Medulla oblongata (tissue), 1 donor: ENCODE data around the gene MYO1D.
"Not testable (repeated sequence)": the region's sequence is repeated elsewhere in the genome, so short reads cannot be mapped to it uniquely, and the experiment has no call there.

Experiments
- DNase-seq: peaks from one replicate; pipeline ENCODE4 v3.0.0-alpha.2; 2015; ENCODE audit errors: extremely low spot score

MYO1D gene

DNA sequence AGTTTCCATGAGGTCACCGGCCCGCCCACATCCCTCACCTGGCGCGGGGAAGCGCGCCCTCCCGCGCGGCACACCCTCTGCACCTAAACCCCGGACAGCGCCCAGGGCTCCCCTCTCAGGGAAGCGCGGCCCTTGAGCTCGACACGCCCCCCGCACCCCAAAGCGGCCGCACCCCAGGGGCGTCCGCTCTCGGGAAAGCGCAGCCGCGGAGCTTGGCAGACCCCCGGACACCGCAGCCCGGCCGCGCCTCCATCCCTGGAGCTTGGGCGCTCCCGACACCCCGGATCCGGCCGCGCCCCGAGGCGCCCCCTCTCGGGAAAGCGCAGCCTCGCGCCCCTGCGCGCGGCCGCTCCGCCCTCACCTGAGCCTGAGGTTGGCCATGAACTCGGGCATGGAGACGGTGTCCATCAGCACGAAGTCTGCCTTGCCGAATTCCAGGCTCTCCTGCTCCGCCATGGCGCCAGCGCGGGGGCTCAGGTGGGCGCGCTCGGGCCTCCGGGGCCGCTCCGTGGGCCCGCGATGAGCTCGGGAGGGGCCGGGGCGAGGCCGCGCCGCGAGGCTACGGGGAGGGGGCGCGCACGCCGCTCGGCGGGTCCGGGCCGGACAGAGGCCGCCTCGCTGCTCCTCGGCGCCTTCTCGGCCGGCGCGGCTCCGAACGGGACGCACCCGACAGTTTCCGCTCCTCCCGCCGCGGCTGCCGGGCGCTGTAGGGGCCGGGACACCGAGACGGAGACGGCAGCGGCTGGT lies at the start of gene MYO1D:
TSS of gene MYO1D (minus strand) at position 708 of the 747 bp plus-strand sequence. CDS start at position 456, 252 bp downstream.
- peak; percentile 40 for DNase-seq

DNA sequence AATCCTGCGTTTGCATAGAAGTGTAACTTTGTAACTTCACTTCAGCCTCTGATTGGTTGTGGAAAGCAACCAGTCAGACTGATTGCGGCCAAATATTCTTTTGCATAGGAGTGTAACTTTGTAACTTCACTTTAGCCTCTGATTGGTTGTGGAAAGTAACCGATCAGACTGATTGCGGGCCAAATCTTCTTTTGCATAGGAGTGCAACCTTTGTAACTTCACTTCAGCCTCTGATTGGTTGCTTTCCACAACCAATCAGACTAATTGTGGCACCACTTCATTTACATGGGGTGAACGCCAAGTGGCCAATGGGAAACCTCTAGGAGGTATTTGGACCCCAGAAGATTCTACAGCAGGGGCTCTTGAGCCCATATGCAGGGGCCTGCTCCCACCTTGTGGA lies 49.3 kb upstream of the MYO1D start:
- DNase-seq, result no peak

DNA sequence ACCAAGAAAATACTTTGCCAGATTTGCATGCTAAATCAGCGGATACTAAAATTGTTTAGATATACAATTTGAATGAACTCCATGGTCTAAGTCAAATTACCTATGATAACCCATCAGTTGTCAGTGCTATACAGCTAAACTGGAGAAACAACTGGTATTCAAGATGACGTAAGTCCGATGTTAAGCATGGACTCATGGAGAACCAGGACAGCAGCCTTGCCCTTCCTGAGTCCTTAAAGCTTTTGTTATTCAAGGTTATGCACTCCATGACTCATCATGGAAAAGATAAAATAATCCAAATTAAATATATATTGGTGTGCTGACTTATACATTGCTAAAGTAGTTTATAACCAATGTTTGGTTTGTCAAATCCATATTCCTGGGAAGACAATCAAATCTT lies 47.0 kb upstream of the MYO1D start:
- not testable (repeated sequence) for DNase-seq

DNA sequence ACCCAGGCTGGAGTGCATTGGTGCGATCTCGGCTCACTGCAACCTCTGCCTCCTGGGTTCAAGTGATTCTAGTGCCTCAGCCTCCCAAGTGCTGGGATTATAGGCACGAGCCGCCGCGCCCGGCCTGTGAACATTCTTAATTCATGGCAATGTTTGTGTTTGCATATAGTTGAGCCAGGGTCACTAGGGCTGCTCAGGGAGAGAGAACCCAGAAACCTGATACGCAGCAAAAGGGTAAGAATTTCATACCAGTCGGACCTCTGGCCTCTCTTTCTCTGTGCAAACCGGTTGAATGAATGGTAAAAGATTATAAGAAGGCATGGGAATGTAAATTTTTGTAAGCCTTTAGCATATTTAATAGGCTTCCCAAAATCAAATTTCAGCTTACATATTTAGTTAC lies 44.1 kb upstream of the MYO1D start:
- DNase-seq, result no peak

DNA sequence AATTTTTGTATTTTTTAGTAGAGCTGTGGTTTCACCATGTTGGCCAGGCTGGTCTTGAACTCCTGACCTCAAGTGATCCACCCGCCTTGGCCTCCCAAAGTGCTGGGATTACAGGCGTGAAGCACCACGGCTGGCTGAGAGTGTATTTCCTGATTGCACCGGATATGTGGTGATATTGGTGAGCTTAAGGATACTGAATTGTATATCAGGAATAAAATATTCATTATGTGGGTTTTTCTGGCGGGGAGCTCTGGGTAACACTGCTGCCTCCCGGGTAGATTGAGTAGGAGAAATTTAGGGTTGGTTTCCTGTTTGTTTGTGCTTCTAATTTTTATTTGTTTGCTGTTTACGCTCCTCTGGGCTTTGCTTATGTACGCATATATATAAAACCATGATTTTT lies 43.4 kb upstream of the MYO1D start:
- no peak for DNase-seq

DNA sequence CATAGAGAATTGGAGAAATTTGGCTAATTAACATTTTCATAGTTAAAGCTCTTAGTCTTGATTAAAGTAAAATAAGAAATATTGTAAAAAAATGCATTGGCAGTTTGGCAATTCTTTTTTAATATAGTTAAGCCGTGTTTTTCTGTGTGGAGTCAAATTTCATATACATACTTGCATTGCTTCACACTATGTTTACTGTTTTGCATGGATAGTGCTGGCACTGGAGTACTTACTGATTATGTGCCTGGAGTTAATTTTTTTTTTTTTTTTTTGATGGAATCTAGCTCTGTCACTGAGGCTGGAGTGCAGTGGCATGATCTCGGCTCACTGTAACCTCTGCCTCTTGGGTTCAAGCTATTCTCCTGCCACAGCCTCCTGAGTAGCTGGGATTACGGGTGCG lies 43.0 kb upstream of the MYO1D start:
- DNase-seq, result not testable (repeated sequence)

DNA sequence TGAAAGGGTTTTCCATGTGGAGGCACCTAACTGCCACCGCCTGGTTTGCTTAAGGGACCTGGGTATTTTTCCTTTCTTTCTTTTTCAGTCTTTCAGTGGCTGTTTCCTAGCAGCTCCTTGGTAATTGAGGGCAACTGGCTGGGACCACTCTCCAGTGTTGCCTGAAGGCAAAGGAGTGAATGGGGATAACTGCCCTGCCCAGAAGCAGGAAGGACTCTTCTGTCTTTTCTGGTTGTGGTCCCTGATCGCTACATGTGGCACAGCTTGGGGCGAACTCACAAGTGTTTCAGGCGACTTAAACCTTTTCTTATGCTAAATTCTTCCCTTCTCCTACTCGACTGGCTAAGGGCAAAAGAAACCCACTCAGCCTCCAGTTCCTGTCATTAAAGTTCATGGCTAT lies 40.9 kb upstream of the MYO1D start:
- no peak for DNase-seq

DNA sequence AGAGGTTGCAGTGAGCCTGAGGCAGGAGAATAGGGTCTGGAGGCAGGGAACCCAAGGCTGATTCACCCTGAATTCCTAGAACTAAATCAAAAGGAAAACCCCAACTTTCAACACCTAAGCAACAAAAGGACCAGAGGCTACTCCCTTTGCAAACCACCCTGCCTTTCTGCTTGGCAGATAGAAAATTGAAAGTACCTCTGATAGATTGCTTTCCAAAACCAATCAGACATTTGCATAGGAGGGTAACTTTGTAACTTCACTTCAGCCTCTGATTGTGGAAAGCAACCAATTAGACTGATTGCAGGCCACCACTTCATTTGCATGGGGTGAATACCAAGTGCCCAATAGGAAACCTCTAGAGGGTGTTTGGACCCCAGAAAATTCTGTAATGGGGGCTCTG lies 40.2 kb upstream of the MYO1D start:
- no peak for DNase-seq

DNA sequence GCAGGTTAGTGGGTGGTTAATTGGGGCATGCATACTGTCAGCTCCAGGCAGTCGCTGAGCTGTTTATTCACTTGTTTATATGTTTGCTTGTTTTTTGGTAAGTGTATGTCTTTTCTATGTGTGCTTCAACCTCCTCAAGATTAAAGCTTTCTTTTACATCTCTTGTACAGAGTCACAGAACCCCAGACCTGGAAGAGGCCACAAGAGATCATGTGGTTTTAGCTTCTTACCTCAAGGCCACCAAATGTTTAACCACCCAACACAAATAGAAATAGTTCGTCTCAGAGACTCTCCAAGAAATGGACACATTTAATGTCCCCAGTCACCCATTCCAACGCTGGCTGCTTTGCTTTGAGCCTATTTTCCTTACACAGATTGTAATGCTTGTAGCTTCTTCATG lies 39.2 kb upstream of the MYO1D start:
- DNase-seq, result no peak

DNA sequence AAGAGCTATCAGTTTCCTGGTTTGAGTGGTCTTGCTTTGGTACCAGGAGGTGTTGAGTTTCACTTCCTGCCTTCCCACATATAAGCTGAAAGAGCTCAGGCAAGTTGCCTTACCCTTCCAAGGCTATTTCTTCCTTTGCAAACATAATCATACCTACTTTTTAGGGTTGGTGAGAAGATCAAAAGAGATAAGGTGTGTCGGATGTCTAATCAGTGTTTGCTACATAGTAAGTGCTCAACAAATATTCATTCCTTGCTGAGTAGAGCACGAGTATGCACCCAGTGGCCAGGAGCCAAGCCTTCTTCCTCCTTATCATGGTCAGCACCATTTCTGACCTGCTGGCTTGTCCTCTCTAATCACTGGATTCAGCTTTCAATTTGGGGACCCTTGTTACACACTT lies 38.3 kb upstream of the MYO1D start:
- DNase-seq, result no peak

DNA sequence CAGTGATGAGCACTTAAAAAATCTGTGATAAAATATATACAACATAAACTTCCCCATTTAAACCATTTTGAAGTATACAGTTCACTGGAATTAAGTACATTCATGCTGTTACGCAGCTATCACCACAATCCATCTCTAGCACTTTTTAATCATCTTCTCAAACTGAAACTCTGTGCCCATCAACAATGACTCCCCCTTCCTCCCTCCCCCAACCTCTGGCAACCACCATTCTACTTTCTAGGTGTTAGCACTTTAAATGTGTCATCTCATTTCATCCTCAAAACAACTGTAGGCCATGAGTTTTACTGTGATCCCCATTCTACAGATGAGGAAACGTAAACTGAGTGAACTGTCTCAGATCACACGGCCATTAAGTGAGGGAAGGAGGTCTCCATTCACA lies 37.3 kb upstream of the MYO1D start:
- DNase-seq, result no peak

DNA sequence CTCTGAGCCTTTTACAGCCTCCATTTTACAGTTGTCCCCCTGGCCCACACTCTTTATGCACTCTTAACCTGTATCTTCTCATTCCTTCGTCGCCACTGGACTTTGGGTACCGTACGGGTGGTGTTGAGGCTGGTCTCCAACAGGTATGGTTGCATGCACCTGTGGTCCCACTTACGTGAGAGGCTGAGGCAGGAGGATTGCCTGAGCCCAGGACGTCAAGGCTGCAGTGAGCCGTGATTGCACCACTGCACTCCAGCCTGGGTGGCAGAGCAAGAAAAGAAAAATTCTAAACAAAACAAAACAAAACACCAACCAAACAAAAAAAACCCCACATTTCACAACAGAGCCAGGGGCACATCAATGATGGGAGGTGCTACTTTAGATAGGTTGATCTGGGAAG lies 36.7 kb upstream of the MYO1D start:
- DNase-seq, result no peak

DNA sequence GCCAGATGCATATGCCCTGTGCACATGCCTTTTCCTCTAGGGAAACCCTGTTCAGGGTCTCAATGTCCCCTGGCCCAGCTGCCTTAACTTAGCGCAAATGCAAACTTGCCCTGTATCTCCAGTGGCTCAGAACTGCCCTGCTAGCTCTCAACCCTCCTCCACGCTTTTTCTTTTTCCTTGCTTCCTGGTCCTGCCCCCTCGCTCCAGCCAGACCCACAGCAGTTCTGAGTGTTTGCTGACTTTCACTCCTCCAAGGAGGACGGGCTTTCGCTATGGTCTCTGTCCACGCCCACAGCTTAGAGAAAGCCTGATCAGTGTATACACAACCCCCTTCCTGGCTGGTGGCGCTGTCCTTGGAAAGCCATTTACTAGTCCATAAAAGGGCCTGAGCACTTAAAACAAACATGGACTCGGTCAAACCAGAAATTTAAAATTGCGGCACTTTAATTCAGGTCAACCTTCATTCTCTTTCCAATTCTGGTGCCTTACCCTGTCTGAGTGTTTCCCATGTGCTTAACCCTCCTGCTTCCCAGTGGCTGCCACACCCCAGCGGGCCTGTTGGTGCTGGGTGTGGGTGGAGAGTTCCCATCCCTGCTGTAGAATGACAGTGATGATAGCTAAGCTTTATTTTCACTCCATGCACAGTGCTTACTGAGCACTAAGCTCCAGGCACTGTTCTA lies 35.4 kb upstream of the MYO1D start:
- DNase-seq, result peak; percentile 23

DNA sequence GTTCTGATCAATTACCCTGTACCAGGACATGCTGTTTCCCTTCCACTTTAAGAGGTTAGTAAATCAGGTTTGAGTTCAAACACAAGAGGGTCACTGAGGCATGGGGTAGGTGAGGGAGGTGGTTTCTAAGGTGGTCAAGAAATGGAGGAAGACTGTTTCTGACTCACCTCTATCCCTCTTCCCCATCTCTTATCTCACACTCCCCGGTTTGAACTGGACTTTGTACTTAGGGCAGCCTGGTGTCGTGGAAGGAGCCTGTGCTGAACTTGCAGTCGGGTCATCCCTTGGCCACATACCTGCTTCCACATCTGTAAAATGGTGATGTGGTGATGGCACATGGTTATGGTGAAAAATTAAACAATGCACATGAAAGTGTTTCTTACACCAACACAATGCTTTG lies 33.8 kb upstream of the MYO1D start:
- no peak for DNase-seq

DNA sequence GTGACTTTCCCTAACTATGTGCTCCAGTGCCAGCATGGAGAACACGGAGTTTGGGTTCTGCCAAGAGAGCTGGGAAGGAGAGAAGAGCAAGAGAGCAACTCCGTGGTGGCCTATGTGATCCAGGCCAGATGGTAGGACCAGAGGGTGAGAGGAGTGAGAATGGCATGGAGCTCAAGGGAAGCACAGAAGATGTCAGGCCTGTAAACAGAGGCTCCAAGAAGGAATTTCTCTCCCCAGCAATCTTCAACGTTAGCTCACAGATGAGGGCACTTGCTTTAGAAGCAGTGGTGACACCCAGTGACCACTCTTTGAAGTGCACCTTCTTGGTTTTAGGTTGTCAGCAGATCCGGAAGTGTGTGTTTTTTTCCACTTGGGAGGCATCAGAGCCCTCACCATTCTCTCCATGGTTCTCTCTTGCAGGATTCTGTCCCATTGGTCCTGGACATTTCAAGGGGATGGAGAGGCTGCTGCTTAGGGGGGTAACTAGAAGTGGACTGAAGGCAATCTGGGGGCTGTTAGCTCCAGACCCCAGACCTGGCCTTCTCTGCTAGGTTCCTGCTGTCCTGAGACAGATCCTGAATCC lies 33.0 kb upstream of the MYO1D start:
- peak; percentile 90 for DNase-seq

DNA sequence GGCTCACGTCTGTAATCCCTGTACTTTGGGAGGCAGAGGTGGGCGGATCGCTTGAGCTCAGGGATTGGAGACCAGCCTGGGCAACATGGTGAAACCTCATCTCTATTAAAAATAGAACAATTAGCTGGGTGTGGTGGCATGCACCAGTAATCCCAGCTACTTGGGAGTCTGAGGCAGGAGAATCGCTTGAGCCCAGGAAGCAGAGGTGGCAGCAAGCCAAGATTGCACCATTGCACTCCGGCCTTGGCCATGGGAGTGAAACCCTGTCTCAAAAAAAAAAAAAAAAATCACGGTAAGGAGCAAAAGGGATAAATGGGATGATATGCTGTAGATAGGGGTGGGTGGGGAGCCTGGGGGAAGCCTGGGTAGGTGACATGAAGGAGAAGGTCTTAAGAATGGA lies 30.7 kb upstream of the MYO1D start:
- DNase-seq, result no peak

DNA sequence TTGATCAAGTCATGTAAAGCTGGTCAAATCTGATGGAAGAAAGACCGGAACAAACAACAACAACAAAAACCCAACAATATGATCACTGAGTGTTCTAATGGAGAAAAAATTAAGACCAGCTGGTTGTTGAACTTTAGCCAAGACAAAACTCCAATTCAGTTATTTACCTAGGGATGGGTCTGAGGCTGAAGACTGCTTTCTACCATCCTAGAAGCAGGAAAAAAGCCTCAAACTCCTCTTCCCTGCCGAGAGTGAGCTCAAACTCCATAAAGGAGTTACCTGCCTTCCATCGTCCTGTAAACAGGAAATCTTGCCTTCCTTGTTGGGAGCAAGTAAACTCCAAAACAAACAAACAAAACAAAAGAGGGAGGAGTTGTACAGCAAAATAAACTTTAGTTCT lies 28.0 kb upstream of the MYO1D start:
- DNase-seq, result no peak

DNA sequence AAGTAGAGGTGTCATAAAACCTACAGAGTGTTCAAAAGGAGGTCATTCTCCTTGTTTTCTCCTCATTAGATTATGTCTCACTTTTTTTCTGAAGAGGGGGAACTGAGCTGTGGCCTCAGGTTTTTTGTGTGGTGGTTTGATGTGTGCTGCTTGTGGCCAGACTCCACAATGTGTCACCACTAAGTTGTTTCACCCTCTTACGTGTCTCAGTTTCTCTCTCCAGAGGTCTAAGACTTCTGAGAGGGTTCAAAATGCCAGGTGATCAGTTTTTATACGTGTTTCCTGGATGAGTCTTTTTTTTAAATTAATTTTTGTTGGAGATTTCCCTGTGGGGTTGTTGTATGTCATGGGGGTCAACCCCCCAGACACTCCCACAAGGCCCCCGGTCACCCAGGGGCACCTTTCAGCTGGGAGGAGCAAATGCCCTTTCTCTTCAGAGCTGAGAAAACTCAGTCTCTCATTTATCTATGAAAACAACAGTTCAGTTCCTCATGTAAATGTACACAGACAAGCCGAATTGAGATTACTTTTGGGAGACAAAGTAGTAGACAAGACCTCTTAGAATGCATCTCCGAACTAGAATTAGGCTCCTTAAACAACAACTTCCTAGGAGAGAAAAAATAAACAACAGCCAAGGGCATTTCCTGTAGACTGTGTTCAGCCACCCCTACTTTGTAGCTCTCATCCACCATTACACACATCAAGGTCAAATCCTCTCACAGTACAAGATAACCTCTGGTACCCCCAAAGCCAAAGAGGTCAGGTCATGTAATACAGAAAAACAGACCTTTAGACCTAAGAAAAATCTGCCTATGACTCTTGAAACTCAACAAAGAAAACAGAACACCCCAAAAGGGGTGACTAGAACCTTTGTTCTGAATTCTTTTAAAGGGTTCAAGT lies 27.1 kb upstream of the MYO1D start:
- no peak for DNase-seq

DNA sequence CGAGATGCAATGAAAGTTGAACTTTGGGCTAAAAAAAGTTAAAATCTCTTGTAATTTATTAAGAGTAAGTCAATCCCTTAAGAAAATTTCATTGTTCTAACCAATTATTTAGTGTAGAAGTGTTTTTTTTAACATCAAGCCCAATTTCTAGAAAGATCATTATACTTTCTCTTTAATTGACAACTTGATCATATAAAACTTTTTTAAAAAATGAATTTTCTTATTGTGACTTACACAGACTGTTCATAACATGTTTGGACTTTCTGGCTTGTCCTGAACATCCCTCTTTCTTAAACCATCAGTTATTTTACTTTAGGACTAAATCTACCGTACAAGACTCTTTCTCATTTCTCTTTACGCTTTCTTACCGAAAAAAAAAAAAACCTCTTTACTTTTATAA lies 24.8 kb upstream of the MYO1D start:
- DNase-seq, result no peak

DNA sequence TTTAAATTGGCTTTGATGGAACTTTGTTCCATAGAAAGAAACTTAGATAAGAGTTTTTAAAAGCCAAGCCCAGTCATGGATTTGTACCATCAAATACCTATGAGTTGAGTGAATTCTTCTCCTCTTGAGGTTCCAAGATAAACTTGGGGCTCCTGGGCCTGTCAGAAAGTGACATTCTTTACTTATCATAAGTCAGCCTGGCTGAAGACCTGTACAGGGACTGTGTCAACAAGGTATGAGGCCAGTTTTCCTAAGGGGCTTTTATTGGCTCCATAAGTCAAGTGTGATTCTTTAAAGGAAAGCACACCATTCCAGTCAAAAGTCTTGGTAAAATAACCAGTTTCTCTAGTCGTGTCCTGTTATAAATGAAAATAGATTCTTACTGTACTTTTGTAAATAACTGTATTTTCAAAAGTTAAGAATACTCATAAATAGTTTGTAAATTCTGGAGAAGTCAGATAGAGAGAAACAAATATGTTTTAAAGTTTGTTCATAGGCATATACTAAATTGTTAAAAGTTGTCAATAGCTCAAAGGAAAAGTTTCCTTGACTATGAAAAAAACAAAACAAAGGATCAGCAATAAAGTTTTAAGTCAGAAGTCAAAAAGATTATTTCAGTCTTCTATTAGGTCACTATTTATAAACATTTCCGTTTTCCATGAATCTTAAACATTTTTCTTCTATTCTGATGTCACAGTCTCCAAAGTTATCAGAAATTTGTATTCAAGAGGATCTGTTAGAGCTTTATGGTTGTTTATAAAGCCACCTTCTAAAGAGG lies 22.5 kb upstream of the MYO1D start:
- DNase-seq, result no peak

DNA sequence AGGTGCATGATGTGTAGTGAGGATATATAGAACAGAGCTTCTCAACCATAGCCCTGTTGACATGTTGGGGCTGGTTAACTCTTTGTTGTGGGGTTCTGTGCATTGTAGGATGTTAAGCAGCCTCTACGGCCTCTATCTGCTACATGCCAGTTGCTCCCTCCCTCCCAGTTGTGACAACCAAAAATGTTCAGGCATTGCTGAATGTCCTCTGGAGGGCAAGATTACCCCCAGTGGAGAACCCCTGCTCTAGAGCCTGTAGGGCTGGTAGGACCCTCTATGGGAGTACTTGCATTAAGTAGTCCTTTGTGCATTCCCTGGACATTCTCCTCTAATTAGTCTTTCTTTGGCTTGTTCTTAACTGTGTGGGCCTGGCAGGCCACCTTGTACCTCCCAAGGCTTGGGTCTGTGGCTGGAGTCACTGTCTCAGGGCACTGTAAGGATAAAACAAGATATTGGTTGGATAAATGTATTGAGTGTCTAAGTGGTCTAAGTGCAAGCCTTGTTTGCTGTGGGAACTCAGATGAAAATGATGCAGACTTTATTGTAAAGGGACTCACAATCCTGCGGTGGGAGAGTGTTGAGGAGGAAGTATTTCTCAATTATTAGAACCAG lies 19.8 kb upstream of the MYO1D start:
- DNase-seq, result no peak
